Muscle of leg (tissue), 11 donors: ENCODE measurements around the gene DNAJC28. TPM values are rescaled to one million over a fixed set of nuclear protein-coding genes. Genes with fewer than 3 reads are reported as not detected.

Experiments
- DNase-seq: peaks from one replicate; pipeline ENCODE4 v3.0.0; 2013
- H3K27ac ChIP-seq: one replicate; pipeline ENCODE4 v1.5.1; 2013; ENCODE audit warnings: mild to moderate bottlenecking, low read length, control low read depth
- H3K27me3 ChIP-seq: one replicate; pipeline ENCODE4 v1.6.1; 2013; ENCODE audit warnings: low read length; ENCODE audit not compliant: control insufficient read depth, insufficient read depth
- H3K36me3 ChIP-seq: one replicate; pipeline ENCODE4 v1.6.1; 2013; ENCODE audit warnings: low read length; ENCODE audit not compliant: control insufficient read depth, insufficient read depth
- H3K4me1 ChIP-seq: one replicate; pipeline ENCODE4 v1.6.1; 2013; ENCODE audit warnings: low read length; ENCODE audit not compliant: control insufficient read depth, insufficient read depth
- H3K4me3 ChIP-seq: one replicate; pipeline ENCODE4 v1.5.1; 2013; ENCODE audit warnings: low read length, control low read depth
- H3K9me3 ChIP-seq: replicated peaks from 2 replicates; pipeline ENCODE4 v1.6.1; 2013; ENCODE audit warnings: low read depth, low read length; ENCODE audit not compliant: control insufficient read depth
- WGBS: methylation state at CpG from one replicate; pipeline ENCODE4 v1.1.5; 2013; ENCODE audit warnings: missing lambda C conversion rate; ENCODE audit not compliant: insufficient coverage; 5-methylcytosine and 5-hydroxymethylcytosine counted together
- polyA plus RNA-seq, 8 donors: library from polyadenylated mRNA; unstranded; fragments of 120-200 nt; gene quantifications; one replicate each; pipeline versions ENCODE4 v1.2.1 to v1.2.3, GENCODE V29; 2013; ENCODE audit warnings: inconsistent platforms in 1 of 8, low replicate concordance in 1 of 8; ENCODE audit not compliant: insufficient read length in 8 of 8, insufficient read depth in 1 of 8
- total RNA-seq: library from RNA; stranded (reverse); fragments of 120-200 nt; gene quantifications from one replicate; pipeline ENCODE4 v1.2.4, GENCODE V29; 2013

DNAJC28 gene
- total and polyA plus RNA-seq, 9 donors: 1.7 to 3.3 (median 2.5) TPM

GRCh38 chr21:33443194-33443593, 48.3 kb downstream of the DNAJC28 start:
- Histone ChIP-seq H3K4me1 (peaks cover 4% of the 10 kb centered on the region), H3K36me3 (peaks cover 5% of the 10 kb centered on the region), H3K9me3 (no peaks in the 10 kb centered on the region), H3K4me3 (no peak overlapping the region), H3K27me3 (no peaks in the 10 kb centered on the region), H3K27ac (no peak overlapping the region)
- no peak for DNase-seq
- WGBS: 90% methylated on average over 2 of the region's 5 CpGs

- no peak overlapping the region for H3K27ac ChIP-seq
- no peak overlapping the region for H3K4me3 ChIP-seq
- peaks cover 18% of the 10 kb centered on the region for H3K36me3 ChIP-seq
- DNase-seq: peak; percentile 45
- 67% methylated on average over 3 of the region's 11 CpGs for WGBS
- no peaks in the 10 kb centered on the region for H3K27me3 ChIP-seq
- no peaks in the 10 kb centered on the region for H3K9me3 ChIP-seq
- peaks cover 4% of the 10 kb centered on the region for H3K4me1 ChIP-seq
Measured at GRCh38 chr21:33441489-33442477, 49.7 kb downstream of the DNAJC28 start.

Other genes with a start within 250 kb of the DNAJC28 start
- 25.9 TPM for gene IL10RB, start 225.3 kb downstream of the DNAJC28 start, total RNA-seq
- gene IL10RB, start 225.3 kb downstream of the DNAJC28 start, polyA plus RNA-seq: 10 to 100 TPM; 13.8 to 24.6 (median 18.1) TPM
- gene IFNAR1, start 166.7 kb downstream of the DNAJC28 start, total RNA-seq: 13.5 TPM
- 10 to 100 TPM; 16.7 to 26.8 (median 20.2) TPM for gene IFNAR1, start 166.7 kb downstream of the DNAJC28 start, polyA plus RNA-seq
- 55.3 TPM for gene IFNGR2, start 88.3 kb downstream of the DNAJC28 start, total RNA-seq
- 10 to 100 TPM; 47.1 to 76.2 (median 57.3) TPM for gene IFNGR2, start 88.3 kb downstream of the DNAJC28 start, polyA plus RNA-seq
- 16.1 TPM for gene TMEM50B, start 11.7 kb downstream of the DNAJC28 start, total RNA-seq
- 10 to 100 TPM; 15.3 to 29.5 (median 24.0) TPM for gene TMEM50B, start 11.7 kb downstream of the DNAJC28 start, polyA plus RNA-seq
- 37.5 TPM for gene GART, start 50.4 kb upstream of the DNAJC28 start, total RNA-seq
- gene GART, start 50.4 kb upstream of the DNAJC28 start, polyA plus RNA-seq: 10 to 100 TPM; 43.5 to 62.6 (median 50.2) TPM
- 138 TPM for gene SON, start 51.3 kb upstream of the DNAJC28 start, total RNA-seq
- gene SON, start 51.3 kb upstream of the DNAJC28 start, polyA plus RNA-seq: 100 to 1,000 TPM; 158 to 238 (median 202) TPM
- gene DONSON, start 97.0 kb upstream of the DNAJC28 start, total RNA-seq: 12.9 TPM
- 10 to 100 TPM; 16.0 to 26.8 (median 20.6) TPM for gene DONSON, start 97.0 kb upstream of the DNAJC28 start, polyA plus RNA-seq
- 21.2 TPM for gene CRYZL1, start 150.0 kb upstream of the DNAJC28 start, total RNA-seq
- gene CRYZL1, start 150.0 kb upstream of the DNAJC28 start, polyA plus RNA-seq: 10 to 100 TPM; 25.4 to 35.9 (median 30.5) TPM
- gene ITSN1, start 150.8 kb upstream of the DNAJC28 start, total RNA-seq: 29.7 TPM
- gene ITSN1, start 150.8 kb upstream of the DNAJC28 start, polyA plus RNA-seq: 10 to 100 TPM; 26.1 to 42.6 (median 32.5) TPM